ENCODE data around the gene ZBTB20. TPM values are rescaled to one million over a fixed set of nuclear protein-coding genes. Genes with fewer than 3 reads are reported as not detected.

ZBTB20 gene
- total and polyA plus RNA-seq, 4 donors: 0.88 to 83.2 (median 20.4) TPM

DNA sequence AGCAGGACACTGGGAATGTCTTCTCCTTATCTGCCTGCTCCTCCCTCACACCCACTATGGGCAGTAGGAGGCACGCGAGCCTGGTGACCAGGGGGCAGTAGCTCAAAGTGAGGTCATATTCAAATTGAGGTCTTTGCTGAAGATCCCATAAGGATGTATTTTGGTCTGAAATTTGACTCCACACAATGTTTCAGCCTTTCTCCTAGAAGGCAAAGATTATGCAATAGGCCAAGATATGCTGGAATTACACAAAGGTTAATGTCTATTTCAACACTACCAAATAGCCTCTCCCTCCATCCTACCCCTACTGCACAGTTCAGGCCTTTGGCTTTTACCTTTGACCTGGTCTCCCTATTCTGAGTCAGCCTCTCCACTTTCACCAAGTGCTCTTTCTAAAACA is 650.2 kb downstream of the ZBTB20 start:
- peaks cover 0 to 5% (median 2%) of the 10 kb centered on the region in 4 donors for H3K36me3 ChIP-seq (ENCODE audit: control insufficient read depth in 4 of 4, insufficient read depth in 3 of 4, low read depth in 1 of 4, low read length in 3 of 4)
- DNase-seq (ENCODE audit: low spot score): no peak
- H3K9ac ChIP-seq (ENCODE audit: low read depth in 1 of 2, low read length in 2 of 2): no peak overlapping the region
- TF ChIP-seq FOXA1 (IDR thresholded peaks at IDR 0.05): peak; percentile 27
- TF ChIP-seq YY1 (IDR thresholded peaks at IDR 0.05): peak; percentile 55
- TF ChIP-seq RAD21 (IDR thresholded peaks at IDR 0.05): peak; percentile 30 to 59
- TF ChIP-seq, protein P1, sequence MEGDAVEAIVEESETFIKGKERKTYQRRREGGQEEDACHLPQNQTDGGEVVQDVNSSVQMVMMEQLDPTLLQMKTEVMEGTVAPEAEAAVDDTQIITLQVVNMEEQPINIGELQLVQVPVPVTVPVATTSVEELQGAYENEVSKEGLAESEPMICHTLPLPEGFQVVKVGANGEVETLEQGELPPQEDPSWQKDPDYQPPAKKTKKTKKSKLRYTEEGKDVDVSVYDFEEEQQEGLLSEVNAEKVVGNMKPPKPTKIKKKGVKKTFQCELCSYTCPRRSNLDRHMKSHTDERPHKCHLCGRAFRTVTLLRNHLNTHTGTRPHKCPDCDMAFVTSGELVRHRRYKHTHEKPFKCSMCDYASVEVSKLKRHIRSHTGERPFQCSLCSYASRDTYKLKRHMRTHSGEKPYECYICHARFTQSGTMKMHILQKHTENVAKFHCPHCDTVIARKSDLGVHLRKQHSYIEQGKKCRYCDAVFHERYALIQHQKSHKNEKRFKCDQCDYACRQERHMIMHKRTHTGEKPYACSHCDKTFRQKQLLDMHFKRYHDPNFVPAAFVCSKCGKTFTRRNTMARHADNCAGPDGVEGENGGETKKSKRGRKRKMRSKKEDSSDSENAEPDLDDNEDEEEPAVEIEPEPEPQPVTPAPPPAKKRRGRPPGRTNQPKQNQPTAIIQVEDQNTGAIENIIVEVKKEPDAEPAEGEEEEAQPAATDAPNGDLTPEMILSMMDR (IDR thresholded peaks at IDR 0.05; ENCODE audit: low read depth, low read length, missing input control): no peak
- TF ChIP-seq, protein P2, sequence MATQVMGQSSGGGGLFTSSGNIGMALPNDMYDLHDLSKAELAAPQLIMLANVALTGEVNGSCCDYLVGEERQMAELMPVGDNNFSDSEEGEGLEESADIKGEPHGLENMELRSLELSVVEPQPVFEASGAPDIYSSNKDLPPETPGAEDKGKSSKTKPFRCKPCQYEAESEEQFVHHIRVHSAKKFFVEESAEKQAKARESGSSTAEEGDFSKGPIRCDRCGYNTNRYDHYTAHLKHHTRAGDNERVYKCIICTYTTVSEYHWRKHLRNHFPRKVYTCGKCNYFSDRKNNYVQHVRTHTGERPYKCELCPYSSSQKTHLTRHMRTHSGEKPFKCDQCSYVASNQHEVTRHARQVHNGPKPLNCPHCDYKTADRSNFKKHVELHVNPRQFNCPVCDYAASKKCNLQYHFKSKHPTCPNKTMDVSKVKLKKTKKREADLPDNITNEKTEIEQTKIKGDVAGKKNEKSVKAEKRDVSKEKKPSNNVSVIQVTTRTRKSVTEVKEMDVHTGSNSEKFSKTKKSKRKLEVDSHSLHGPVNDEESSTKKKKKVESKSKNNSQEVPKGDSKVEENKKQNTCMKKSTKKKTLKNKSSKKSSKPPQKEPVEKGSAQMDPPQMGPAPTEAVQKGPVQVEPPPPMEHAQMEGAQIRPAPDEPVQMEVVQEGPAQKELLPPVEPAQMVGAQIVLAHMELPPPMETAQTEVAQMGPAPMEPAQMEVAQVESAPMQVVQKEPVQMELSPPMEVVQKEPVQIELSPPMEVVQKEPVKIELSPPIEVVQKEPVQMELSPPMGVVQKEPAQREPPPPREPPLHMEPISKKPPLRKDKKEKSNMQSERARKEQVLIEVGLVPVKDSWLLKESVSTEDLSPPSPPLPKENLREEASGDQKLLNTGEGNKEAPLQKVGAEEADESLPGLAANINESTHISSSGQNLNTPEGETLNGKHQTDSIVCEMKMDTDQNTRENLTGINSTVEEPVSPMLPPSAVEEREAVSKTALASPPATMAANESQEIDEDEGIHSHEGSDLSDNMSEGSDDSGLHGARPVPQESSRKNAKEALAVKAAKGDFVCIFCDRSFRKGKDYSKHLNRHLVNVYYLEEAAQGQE (IDR thresholded peaks at IDR 0.05): peak; percentile 51
- TF ChIP-seq SP1 (IDR thresholded peaks at IDR 0.05): peak; percentile 56
- TF ChIP-seq GABPA (IDR thresholded peaks at IDR 0.05 in 1 of 2, conservative IDR thresholded peaks at IDR 0.05 in 1 of 2): no peak
- peak; percentile 76 to 95 for TF ChIP-seq JUND (IDR thresholded peaks at IDR 0.05)
- TF ChIP-seq TAF1 (conservative IDR thresholded peaks at IDR 0.05): no peak
- TF ChIP-seq HNF4A (conservative IDR thresholded peaks at IDR 0.05): peak; percentile 88 to 92
- peak; percentile 68 for TF ChIP-seq FOXA2 (IDR thresholded peaks at IDR 0.05)
- TF ChIP-seq, protein P3, sequence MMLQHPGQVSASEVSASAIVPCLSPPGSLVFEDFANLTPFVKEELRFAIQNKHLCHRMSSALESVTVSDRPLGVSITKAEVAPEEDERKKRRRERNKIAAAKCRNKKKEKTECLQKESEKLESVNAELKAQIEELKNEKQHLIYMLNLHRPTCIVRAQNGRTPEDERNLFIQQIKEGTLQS (IDR thresholded peaks at IDR 0.05): no peak
- TF ChIP-seq NR2F2 (IDR thresholded peaks at IDR 0.05): peak; percentile 91
- peak; percentile 89 to 97 for TF ChIP-seq RXRA (IDR thresholded peaks at IDR 0.05)
- TF ChIP-seq, protein P4, sequence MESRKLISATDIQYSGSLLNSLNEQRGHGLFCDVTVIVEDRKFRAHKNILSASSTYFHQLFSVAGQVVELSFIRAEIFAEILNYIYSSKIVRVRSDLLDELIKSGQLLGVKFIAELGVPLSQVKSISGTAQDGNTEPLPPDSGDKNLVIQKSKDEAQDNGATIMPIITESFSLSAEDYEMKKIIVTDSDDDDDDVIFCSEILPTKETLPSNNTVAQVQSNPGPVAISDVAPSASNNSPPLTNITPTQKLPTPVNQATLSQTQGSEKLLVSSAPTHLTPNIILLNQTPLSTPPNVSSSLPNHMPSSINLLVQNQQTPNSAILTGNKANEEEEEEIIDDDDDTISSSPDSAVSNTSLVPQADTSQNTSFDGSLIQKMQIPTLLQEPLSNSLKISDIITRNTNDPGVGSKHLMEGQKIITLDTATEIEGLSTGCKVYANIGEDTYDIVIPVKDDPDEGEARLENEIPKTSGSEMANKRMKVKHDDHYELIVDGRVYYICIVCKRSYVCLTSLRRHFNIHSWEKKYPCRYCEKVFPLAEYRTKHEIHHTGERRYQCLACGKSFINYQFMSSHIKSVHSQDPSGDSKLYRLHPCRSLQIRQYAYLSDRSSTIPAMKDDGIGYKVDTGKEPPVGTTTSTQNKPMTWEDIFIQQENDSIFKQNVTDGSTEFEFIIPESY (IDR thresholded peaks at IDR 0.05): peak; percentile 80
- peak; percentile 56 for TF ChIP-seq HNF4G (IDR thresholded peaks at IDR 0.05)
- TF ChIP-seq, protein P5, sequence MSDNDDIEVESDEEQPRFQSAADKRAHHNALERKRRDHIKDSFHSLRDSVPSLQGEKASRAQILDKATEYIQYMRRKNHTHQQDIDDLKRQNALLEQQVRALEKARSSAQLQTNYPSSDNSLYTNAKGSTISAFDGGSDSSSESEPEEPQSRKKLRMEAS (IDR thresholded peaks at IDR 0.05): peak; percentile 58
- TF ChIP-seq EGR1 (IDR thresholded peaks at IDR 0.05; ENCODE audit: low read depth in 2 of 2): no peak
- H3K9me3 ChIP-seq (ENCODE audit: control insufficient read depth in 4 of 4, low read length in 3 of 4): no peaks in the 10 kb centered on the region
- no peak overlapping the region for H3K4me3 ChIP-seq (ENCODE audit: low read depth in 1 of 3, low read length in 3 of 3)
- peaks cover 5 to 23% (median 19%) of the 10 kb centered on the region in 4 donors for H3K4me1 ChIP-seq (ENCODE audit: control insufficient read depth in 4 of 4, insufficient read depth in 4 of 4, low read length in 3 of 4)
- no peaks in the 10 kb centered on the region for H3K27me3 ChIP-seq (ENCODE audit: control insufficient read depth in 4 of 4, insufficient read depth in 4 of 4, low read length in 3 of 4)
- WGBS: 37% methylated on average over 2 of the region's 2 CpGs
- H3K27ac ChIP-seq (ENCODE audit: low read depth in 1 of 2, low read length in 2 of 2): peak overlapping the region in 1 of 2 donors; percentile 29

All from liver (tissue), 9 donors.